A673 (cell line): ENCODE results near the gene NPAS4. TPM values are rescaled to one million over a fixed set of nuclear protein-coding genes. Genes with fewer than 3 reads are reported as not detected.

Experiments
- BruUV-seq: library from RNA; stranded (reverse); fragments of 400-500 nt; replicated peaks from 2 replicates; lab custom pipeline; 2021; lab: Mats Ljungman, UMichigan
- CTCF ChIA-PET: fragments of 300-600 bp; sonication (Branson Sonifier 250); formaldehyde crosslinking; loops from one replicate; lab custom pipeline; 2022; ENCODE audit warnings: antibody characterized with exemption; lab: Charles Lee
- POLR2A ChIA-PET: fragments of 300-600 bp; sonication (Branson Sonifier 250); formaldehyde crosslinking; loops from one replicate; lab custom pipeline; 2022; ENCODE audit warnings: antibody characterized with exemption; ENCODE audit not compliant: low non-redundant PET; lab: Charles Lee
- DNase-seq: peaks from one replicate; pipeline ENCODE4 v3.0.0-alpha.2; 2015; ENCODE audit warnings: low spot score
- H3K27ac ChIP-seq: fragments of 200-600 bp; sonication (generic); 2 replicates; pipeline ENCODE4 v1.5.1; 2016; ENCODE audit warnings: mixed run types, low read depth, mild to moderate bottlenecking, mixed read lengths, antibody characterized with exemption, low read length; ENCODE audit not compliant: poor library complexity, severe bottlenecking
- H3K27me3 ChIP-seq: fragments of 200-600 bp; sonication (generic); replicated peaks from 2 replicates; pipeline ENCODE4 v1.6.1; 2017; ENCODE audit warnings: mixed run types, low read depth, mild to moderate bottlenecking, mixed read lengths, antibody characterized with exemption, low read length; ENCODE audit not compliant: insufficient read depth, poor library complexity
- H3K36me3 ChIP-seq: fragments of 200-600 bp; sonication (generic); 2 replicates; pipeline ENCODE4 v1.6.1; 2016; ENCODE audit warnings: mixed run types, mild to moderate bottlenecking, mixed read lengths, antibody characterized with exemption, low read length; ENCODE audit not compliant: insufficient read depth, poor library complexity, severe bottlenecking
- H3K4me1 ChIP-seq: fragments of 200-600 bp; sonication (generic); 2 replicates; pipeline ENCODE4 v1.6.1; 2017; ENCODE audit warnings: mixed run types, mild to moderate bottlenecking, mixed read lengths, antibody characterized with exemption, low read length; ENCODE audit not compliant: insufficient read depth, poor library complexity, severe bottlenecking
- H3K4me3 ChIP-seq: fragments of 200-600 bp; sonication (generic); 2 replicates; pipeline ENCODE4 v1.5.1; 2016; ENCODE audit warnings: low read depth, mixed run types, mild to moderate bottlenecking, mixed read lengths, low read length; ENCODE audit not compliant: poor library complexity, severe bottlenecking
- H3K9me3 ChIP-seq: fragments of 200-600 bp; sonication (generic); 2 replicates; pipeline ENCODE4 v1.6.1; 2016; ENCODE audit warnings: mixed run types, low read depth, mild to moderate bottlenecking, mixed read lengths, antibody characterized with exemption, low read length; ENCODE audit not compliant: poor library complexity, severe bottlenecking
- EZH2 ChIP-seq: fragments of 200-600 bp; sonication (generic); IDR thresholded peaks from 2 replicates; pipeline ENCODE4 v1.6.1; 2017; ENCODE audit warnings: borderline replicate concordance, low read depth, mild to moderate bottlenecking, mixed read lengths, antibody characterized with exemption, low read length; ENCODE audit not compliant: poor library complexity, severe bottlenecking
- intact Hi-C: fragments of 100-400 bp; cut with micrococcal nuclease; formaldehyde crosslinking; loops from one replicate; pipeline ENCODE4 v1.10.0; 2022; ENCODE audit not compliant: unreplicated experiment
- total RNA-seq: library from RNA; stranded (reverse); gene quantifications from 2 replicates; pipeline ENCODE4 v1.2.3, GENCODE V29; 2021
- TF ChIP-seq, protein P1 (sequence below): fragments of 300-800, 200-600 bp; sonication (generic); conservative IDR thresholded peaks from 2 replicates; pipeline ENCODE4 v1.5.1; 2017; ENCODE audit warnings: low read depth, mild to moderate bottlenecking, antibody characterized with exemption, low read length, moderate library complexity, mixed read lengths

The NPAS4 gene
- total RNA-seq, 1 experiment from 2014 or later, result not detected

GRCh38 chr11:66410191-66410590 lies 10.6 kb upstream of the NPAS4 start:
- POLR2A ChIA-PET, result no interaction called here

GRCh38 chr11:66411323-66411722 lies 9.5 kb upstream of the NPAS4 start:
- H3K4me1 ChIP-seq, result peaks cover 4% of the 10 kb centered on the region
- TF ChIP-seq, protein P1, sequence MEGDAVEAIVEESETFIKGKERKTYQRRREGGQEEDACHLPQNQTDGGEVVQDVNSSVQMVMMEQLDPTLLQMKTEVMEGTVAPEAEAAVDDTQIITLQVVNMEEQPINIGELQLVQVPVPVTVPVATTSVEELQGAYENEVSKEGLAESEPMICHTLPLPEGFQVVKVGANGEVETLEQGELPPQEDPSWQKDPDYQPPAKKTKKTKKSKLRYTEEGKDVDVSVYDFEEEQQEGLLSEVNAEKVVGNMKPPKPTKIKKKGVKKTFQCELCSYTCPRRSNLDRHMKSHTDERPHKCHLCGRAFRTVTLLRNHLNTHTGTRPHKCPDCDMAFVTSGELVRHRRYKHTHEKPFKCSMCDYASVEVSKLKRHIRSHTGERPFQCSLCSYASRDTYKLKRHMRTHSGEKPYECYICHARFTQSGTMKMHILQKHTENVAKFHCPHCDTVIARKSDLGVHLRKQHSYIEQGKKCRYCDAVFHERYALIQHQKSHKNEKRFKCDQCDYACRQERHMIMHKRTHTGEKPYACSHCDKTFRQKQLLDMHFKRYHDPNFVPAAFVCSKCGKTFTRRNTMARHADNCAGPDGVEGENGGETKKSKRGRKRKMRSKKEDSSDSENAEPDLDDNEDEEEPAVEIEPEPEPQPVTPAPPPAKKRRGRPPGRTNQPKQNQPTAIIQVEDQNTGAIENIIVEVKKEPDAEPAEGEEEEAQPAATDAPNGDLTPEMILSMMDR, result no peak
- H3K4me3 ChIP-seq, result no peak overlapping the region
- no peak for DNase-seq
- ChIA-PET CTCF (interaction anchor here (1.1 kb wide), 1 partner anchor 19 kb away, joined by 4 read pairs; no protein-coding TSS in a partner anchor), POLR2A (no interaction called here)
- H3K9me3 ChIP-seq, result no peaks in the 10 kb centered on the region
- H3K36me3 ChIP-seq, result no peaks in the 10 kb centered on the region
- no peak overlapping the region for H3K27ac ChIP-seq
- intact Hi-C loops, result no loop called here
- BruUV-seq, result no TSS peak
- peaks cover 7% of the 10 kb centered on the region for H3K27me3 ChIP-seq

More at GRCh38 chr11:66410191-66410590, 10.6 kb upstream of the NPAS4 start:
- CTCF ChIA-PET, result interaction anchor here (2.1 kb wide), 1 partner anchor 69 kb away, joined by 6 read pairs; no protein-coding TSS in a partner anchor
- Histone ChIP-seq H3K4me3 (no peak overlapping the region), H3K36me3 (no peaks in the 10 kb centered on the region), H3K4me1 (peaks cover 4% of the 10 kb centered on the region), H3K9me3 (no peaks in the 10 kb centered on the region), H3K27ac (no peak overlapping the region), H3K27me3 (peaks cover 18% of the 10 kb centered on the region)
- DNase-seq, result no peak
- intact Hi-C loops, result no loop called here
- no TSS peak for BruUV-seq
- no peak for TF ChIP-seq EZH2
- TF ChIP-seq, protein P1, result no peak

DNA sequence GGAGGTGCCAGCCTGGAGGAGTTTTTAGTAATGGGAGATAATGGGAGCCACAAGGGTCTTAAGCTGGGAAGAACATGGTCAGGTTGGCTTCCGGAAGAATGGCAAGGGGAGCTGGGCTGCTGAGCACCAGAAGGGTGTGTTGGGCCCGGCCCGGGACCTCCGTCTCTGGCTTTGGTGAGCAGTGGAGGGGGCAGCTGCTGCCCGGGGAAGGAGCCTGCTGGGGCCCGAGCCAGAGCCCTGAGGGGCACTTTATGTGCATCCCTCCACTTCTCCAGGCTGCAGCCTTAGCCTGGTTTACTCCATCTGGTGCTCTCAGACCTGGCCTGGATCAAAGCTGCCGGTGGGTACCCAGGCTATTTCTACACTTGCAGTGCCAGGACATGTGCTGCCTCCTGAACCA lies 8.7 kb upstream of the NPAS4 start:
- ChIA-PET CTCF (interaction anchor here (1.1 kb wide), 1 partner anchor 18 kb away, joined by 4 read pairs; no protein-coding TSS in a partner anchor), POLR2A (no interaction called here)
- Histone ChIP-seq H3K27me3 (peaks cover 7% of the 10 kb centered on the region), H3K36me3 (no peaks in the 10 kb centered on the region), H3K27ac (no peak overlapping the region), H3K9me3 (no peaks in the 10 kb centered on the region), H3K4me3 (no peak overlapping the region), H3K4me1 (peaks cover 4% of the 10 kb centered on the region)
- TF ChIP-seq, protein P1, result no peak
- TF ChIP-seq EZH2, result no peak
- no peak for DNase-seq
- no TSS peak for BruUV-seq
- intact Hi-C loops, result no loop called here
